Stimulated activated CD4-positive, alpha-beta T cell treated with anti-CD3 and anti-CD28 coated beads, Interleukin-12 subunit alpha, Interleukin-12 subunit beta, amount 100 ng/mL, for 4 hours (primary cell): ENCODE measurements around the gene TUBB1.
A peak's percentile ranks its signal among the peaks of the same experiment; 100 is the strongest.
"Not testable (repeated sequence)": the region's sequence is repeated elsewhere in the genome, so short reads cannot be mapped to it uniquely, and the experiment has no call there.

Experiments
- DNase-seq: peaks from one replicate; pipeline ENCODE4 v3.0.0-alpha.2; 2020

The TUBB1 gene

GRCh38 chr20:59019217-59019616 is at the start of gene TUBB1:
Gene TUBB1 (plus strand): TSS chr20:59019429. CDS start chr20:59019523, 94 bp downstream.
- DNase-seq = no peak

GRCh38 chr20:58969439-58969838 is 49.8 kb upstream of the TUBB1 start:
- no peak for DNase-seq

GRCh38 chr20:58970146-58970545 is 49.1 kb upstream of the TUBB1 start:
- DNase-seq = no peak

- no peak for DNase-seq
Observed at GRCh38 chr20:58971429-58971828, 47.8 kb upstream of the TUBB1 start.

- no peak for DNase-seq
Observed at GRCh38 chr20:58973179-58973578, 46.0 kb upstream of the TUBB1 start.

GRCh38 chr20:58973866-58974265 is 45.4 kb upstream of the TUBB1 start:
- no peak for DNase-seq

- no peak for DNase-seq
Observed at GRCh38 chr20:58975353-58975752, 43.9 kb upstream of the TUBB1 start.

- no peak for DNase-seq
Observed at GRCh38 chr20:58976061-58976730, 43.0 kb upstream of the TUBB1 start.

GRCh38 chr20:58978351-58979190 is 40.7 kb upstream of the TUBB1 start:
- no peak for DNase-seq

GRCh38 chr20:58980711-58981627 is 38.3 kb upstream of the TUBB1 start, which contains the start of gene NELFCD:
Gene NELFCD (plus strand): TSS chr20:58981256. CDS start chr20:58981310, 54 bp downstream.
- peak; percentile 92 for DNase-seq

- DNase-seq = no peak
Observed at GRCh38 chr20:58981628-58982364, 37.4 kb upstream of the TUBB1 start.

GRCh38 chr20:58982406-58983114 is 36.7 kb upstream of the TUBB1 start:
- no peak for DNase-seq

- not testable (repeated sequence) for DNase-seq
Observed at GRCh38 chr20:58983115-58983468, 36.1 kb upstream of the TUBB1 start.

GRCh38 chr20:58984691-58985090 is 34.5 kb upstream of the TUBB1 start:
- no peak for DNase-seq

- DNase-seq = no peak
Observed at GRCh38 chr20:58985656-58986055, 33.6 kb upstream of the TUBB1 start.

GRCh38 chr20:58986286-58986967 is 32.8 kb upstream of the TUBB1 start:
- no peak for DNase-seq

GRCh38 chr20:58986968-58987517 is 32.2 kb upstream of the TUBB1 start:
- no peak for DNase-seq

- DNase-seq = no peak
Observed at GRCh38 chr20:58987790-58988564, 31.3 kb upstream of the TUBB1 start.

GRCh38 chr20:58988565-58988882 is 30.7 kb upstream of the TUBB1 start:
- no peak for DNase-seq

GRCh38 chr20:58989196-58989595 is 30.0 kb upstream of the TUBB1 start:
- DNase-seq = no peak
